ENCODE results near the gene UAP1L1. TPM values are rescaled to one million over a fixed set of nuclear protein-coding genes. Genes with fewer than 3 reads are reported as not detected.

Gene UAP1L1, protein sequence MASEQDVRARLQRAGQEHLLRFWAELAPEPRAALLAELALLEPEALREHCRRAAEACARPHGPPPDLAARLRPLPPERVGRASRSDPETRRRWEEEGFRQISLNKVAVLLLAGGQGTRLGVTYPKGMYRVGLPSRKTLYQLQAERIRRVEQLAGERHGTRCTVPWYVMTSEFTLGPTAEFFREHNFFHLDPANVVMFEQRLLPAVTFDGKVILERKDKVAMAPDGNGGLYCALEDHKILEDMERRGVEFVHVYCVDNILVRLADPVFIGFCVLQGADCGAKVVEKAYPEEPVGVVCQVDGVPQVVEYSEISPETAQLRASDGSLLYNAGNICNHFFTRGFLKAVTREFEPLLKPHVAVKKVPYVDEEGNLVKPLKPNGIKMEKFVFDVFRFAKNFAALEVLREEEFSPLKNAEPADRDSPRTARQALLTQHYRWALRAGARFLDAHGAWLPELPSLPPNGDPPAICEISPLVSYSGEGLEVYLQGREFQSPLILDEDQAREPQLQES
- 9.7 and 11.7 TPM in 2 replicates for total RNA-seq

DNA sequence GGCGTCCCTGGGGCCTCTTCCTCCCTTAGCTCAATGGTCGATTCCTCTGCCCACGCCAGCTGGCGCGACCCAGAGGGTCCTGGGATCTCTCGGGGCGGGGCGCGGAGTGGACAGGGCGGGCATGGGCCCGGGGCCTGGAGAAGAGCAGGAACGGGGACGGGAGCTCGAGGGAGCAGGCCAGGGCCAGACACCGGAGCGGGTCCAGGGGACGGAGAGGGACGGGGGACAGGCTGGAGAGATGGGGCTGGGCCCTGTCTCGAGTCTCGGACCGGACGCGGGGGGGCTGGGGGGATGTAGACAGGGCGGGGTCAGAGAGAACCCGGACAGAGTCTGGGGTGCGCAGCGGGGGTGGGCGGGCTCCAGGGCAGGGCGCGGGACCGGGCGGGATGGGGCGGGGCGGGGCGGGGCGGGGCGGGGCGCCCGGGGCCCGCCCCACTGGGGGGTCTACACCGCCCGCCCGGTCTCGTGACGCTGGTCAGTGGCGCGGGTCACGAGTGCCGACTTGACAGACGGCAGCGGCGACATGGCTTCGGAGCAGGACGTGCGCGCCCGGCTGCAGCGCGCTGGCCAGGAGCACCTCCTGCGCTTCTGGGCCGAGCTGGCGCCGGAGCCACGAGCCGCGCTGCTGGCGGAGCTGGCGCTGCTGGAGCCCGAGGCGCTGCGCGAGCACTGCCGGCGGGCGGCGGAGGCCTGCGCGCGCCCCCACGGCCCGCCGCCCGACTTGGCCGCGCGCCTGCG, at the start of gene UAP1L1:
TSS of gene UAP1L1 (plus strand) at position 508 of the 738 bp plus-strand sequence. CDS start at position 524, 16 bp downstream.
- Histone ChIP-seq H3K4me3 (ENCODE audit: low read depth, low read length) (peak within 1 kb of the TSS; percentile 68), H3K36me3 (ENCODE audit: control insufficient read depth, insufficient read depth, low read length) (peaks cover 4% of the 10 kb centered on the region), H3K27me3 (ENCODE audit: control insufficient read depth, insufficient read depth, low read length) (peaks cover 6% of the 10 kb centered on the region)
- DNase-seq (ENCODE audit: low read depth) = no peak
- TF ChIP-seq, protein P1, sequence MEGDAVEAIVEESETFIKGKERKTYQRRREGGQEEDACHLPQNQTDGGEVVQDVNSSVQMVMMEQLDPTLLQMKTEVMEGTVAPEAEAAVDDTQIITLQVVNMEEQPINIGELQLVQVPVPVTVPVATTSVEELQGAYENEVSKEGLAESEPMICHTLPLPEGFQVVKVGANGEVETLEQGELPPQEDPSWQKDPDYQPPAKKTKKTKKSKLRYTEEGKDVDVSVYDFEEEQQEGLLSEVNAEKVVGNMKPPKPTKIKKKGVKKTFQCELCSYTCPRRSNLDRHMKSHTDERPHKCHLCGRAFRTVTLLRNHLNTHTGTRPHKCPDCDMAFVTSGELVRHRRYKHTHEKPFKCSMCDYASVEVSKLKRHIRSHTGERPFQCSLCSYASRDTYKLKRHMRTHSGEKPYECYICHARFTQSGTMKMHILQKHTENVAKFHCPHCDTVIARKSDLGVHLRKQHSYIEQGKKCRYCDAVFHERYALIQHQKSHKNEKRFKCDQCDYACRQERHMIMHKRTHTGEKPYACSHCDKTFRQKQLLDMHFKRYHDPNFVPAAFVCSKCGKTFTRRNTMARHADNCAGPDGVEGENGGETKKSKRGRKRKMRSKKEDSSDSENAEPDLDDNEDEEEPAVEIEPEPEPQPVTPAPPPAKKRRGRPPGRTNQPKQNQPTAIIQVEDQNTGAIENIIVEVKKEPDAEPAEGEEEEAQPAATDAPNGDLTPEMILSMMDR (IDR thresholded peaks at IDR 0.05; ENCODE audit: insufficient read depth, low read length, poor library complexity, severe bottlenecking) = no peak

DNA sequence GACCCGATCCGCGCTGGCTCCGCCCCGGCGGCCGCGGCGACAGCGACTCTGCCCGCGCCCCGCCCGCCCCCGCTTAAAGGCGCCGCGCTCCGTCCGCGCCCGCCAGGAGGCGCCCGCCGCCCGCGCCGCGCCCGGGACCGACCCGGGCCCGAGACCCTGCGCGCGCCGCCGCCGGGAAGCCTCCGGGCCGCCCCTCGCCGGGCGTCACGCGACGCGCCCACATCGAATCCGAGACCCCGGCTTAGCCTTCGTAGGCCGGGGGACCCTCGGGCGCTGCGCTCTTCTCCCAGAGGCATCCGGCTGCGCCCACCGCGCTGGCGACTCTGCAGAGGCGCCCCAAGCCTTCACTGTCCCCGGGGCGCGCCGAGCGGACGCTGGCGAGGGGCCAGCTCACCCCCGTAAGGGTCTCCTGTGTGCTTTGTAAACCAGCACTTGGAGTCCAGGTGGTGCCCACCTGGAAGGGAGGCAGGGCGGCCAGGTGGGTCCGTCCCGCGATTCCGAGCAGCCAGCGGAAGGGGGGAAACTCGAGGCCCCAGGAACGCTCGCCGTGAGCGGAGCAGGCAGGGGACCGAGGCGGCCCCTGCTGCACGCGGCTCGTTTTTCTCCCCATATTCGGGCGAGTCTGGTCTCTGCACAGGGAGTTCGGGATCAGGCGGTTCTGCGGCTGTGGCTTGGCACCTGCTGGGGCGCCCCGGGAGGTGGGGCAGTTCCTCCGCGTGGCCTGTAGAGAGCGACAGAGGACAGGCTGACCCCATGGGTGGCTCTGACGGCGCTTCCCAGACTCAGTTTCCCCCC, 48.9 kb upstream of the UAP1L1 start:
- TF ChIP-seq, protein P1 (IDR thresholded peaks at IDR 0.05; ENCODE audit: insufficient read depth, low read length, poor library complexity, severe bottlenecking) = peak; percentile 56
- Histone ChIP-seq H3K4me3 (ENCODE audit: low read depth, low read length) (peak overlapping the region; percentile 36), H3K36me3 (ENCODE audit: control insufficient read depth, insufficient read depth, low read length) (no peaks in the 10 kb centered on the region), H3K27me3 (ENCODE audit: control insufficient read depth, insufficient read depth, low read length) (peaks cover 4% of the 10 kb centered on the region)
- DNase-seq (ENCODE audit: low read depth) = no peak

DNA sequence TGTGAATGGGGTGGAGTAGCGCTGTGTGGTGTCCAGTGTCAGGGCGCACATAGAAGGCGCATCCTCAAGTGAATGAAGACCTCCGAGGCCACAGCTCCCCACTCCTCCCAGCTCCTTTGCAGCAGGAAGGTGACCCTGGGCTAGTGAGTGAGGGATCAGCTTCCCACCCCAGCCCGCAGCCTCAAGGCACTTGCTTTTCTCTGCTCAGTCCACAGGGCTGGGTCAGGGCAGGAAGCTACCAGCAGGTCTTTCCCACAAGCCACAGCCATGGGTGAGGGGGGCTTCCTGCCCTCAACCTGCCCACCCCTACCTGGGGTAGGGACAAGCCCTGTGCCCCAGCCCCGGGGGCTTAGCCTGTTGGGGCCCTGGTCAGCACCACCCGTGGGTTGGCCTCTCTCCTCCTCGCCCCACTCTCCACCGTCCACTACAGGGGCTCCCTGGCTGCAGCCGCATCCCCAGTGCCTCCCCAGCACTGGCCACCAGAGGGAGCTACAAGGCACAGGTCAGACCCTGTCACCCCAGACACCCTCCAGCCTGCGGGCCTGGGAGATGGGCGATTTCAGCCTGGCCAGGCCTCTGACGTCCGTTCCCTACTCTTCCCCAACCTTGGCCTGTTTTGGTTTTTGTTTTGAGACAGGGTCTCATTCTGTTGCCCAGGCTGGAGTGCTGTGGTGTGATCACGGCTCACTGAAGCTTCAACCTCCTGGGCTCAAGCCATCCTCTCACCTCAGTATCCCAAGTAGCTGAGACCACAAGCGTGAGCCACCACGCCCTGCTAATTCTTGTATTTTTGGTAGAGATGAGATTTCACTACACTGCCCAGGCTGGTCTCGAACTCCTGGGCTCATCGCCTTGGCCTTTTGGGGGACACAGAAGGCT, 48.0 kb upstream of the UAP1L1 start:
- TF ChIP-seq, protein P1 (IDR thresholded peaks at IDR 0.05; ENCODE audit: insufficient read depth, low read length, poor library complexity, severe bottlenecking) = peak; percentile 96

DNA sequence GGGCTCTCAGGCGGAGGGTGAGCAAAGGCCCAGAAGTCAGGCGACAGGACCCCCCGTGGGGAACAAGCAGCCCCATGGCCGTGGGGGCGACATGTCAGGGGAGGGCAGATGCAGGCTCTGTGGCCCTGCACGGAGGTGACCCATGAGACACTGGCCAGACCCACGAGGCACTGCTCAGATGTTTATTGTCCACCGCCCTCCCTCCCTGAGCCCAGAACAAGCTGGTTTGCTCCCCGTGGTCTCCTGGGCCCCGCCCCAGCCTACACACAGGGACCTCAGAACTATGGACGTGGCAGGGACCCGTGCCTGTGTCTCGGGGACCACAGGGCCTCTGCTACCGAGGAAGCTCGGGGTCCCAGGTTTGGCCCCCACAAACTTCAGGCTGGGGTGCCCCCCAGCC, 47.3 kb upstream of the UAP1L1 start:
- DNase-seq (ENCODE audit: low read depth) = no peak
- H3K27me3 ChIP-seq (ENCODE audit: control insufficient read depth, insufficient read depth, low read length) = peaks cover 6% of the 10 kb centered on the region
- H3K4me3 ChIP-seq (ENCODE audit: low read depth, low read length) = no peak overlapping the region
- no peaks in the 10 kb centered on the region for H3K36me3 ChIP-seq (ENCODE audit: control insufficient read depth, insufficient read depth, low read length)
- TF ChIP-seq, protein P1 (IDR thresholded peaks at IDR 0.05; ENCODE audit: insufficient read depth, low read length, poor library complexity, severe bottlenecking) = no peak

More for the DNA sequence above, 48.0 kb upstream of the UAP1L1 start:
- Histone ChIP-seq H3K27me3 (ENCODE audit: control insufficient read depth, insufficient read depth, low read length) (peaks cover 6% of the 10 kb centered on the region), H3K36me3 (ENCODE audit: control insufficient read depth, insufficient read depth, low read length) (no peaks in the 10 kb centered on the region), H3K4me3 (ENCODE audit: low read depth, low read length) (no peak overlapping the region)
- no peak for DNase-seq (ENCODE audit: low read depth)

Data from kidney epithelial cell (primary cell).